Stimulated activated naive CD8-positive, alpha-beta T cell treated with anti-CD3 and anti-CD28 coated beads, Interleukin-15, amount 100 ng/mL, for 72 hours (primary cell): ENCODE data around the gene RABL2A.
"Not testable (repeated sequence)": the region's sequence is repeated elsewhere in the genome, so short reads cannot be mapped to it uniquely, and the experiment has no call there.

Source experiments
- ATAC-seq: fragments of 150-1000 bp; cut with Tn5 transposase; 2 replicates; pipeline ENCODE4 v1.10.0; 2021; ENCODE audit warnings: mild to moderate bottlenecking, moderate library complexity
- DNase-seq, 2 donors: peaks; one replicate each; pipeline ENCODE4 v3.0.0; 2021 to 2022
- H3K27ac Mint-ChIP-seq, 2 donors: one replicate each; pipeline ENCODE4 v1.8.0; 2022; ENCODE audit warnings: mild to moderate bottlenecking in 2 of 2, mixed read lengths in 2 of 2, moderate library complexity in 2 of 2
- H3K27me3 Mint-ChIP-seq: one replicate; pipeline ENCODE4 v1.8.0; 2022; ENCODE audit warnings: mixed read lengths
- H3K4me1 Mint-ChIP-seq: one replicate; pipeline ENCODE4 v1.8.0; 2022; ENCODE audit warnings: mild to moderate bottlenecking, mixed read lengths
- H3K4me3 Mint-ChIP-seq, 2 donors: one replicate each; pipeline ENCODE4 v1.8.0; 2022; ENCODE audit warnings: mild to moderate bottlenecking in 2 of 2, mixed read lengths in 2 of 2, moderate library complexity in 1 of 2
- H3K9me3 Mint-ChIP-seq, 2 donors: one replicate each; pipeline ENCODE4 v1.8.0; 2022; ENCODE audit warnings: mixed read lengths in 2 of 2

The RABL2A gene

GRCh38 chr2:113652599-113652998 is 25.5 kb downstream of the RABL2A start:
- H3K27me3 Mint-ChIP-seq, H3K27ac Mint-ChIP-seq, DNase-seq, ATAC-seq, H3K4me3 Mint-ChIP-seq, H3K9me3 Mint-ChIP-seq, H3K4me1 Mint-ChIP-seq: not testable (repeated sequence)

GRCh38 chr2:113656031-113656624 is 29.1 kb downstream of the RABL2A start:
- not testable (repeated sequence) for DNase-seq, ATAC-seq, H3K9me3 Mint-ChIP-seq, H3K27me3 Mint-ChIP-seq, H3K4me1 Mint-ChIP-seq
- Mint-ChIP-seq H3K27ac (peak overlapping the region in 1 of 2 donors; percentile 40), H3K4me3 (peak overlapping the region; percentile 58 to 69)

GRCh38 chr2:113657735-113658134 is 30.7 kb downstream of the RABL2A start:
- not testable (repeated sequence) for H3K4me3 Mint-ChIP-seq, H3K4me1 Mint-ChIP-seq, DNase-seq

GRCh38 chr2:113663285-113664060 is 36.4 kb downstream of the RABL2A start:
- H3K4me3 Mint-ChIP-seq, ATAC-seq, H3K27me3 Mint-ChIP-seq, H3K27ac Mint-ChIP-seq, DNase-seq, H3K4me1 Mint-ChIP-seq, H3K9me3 Mint-ChIP-seq: not testable (repeated sequence)

More at GRCh38 chr2:113657735-113658134, 30.7 kb downstream of the RABL2A start:
- H3K9me3 Mint-ChIP-seq, H3K27me3 Mint-ChIP-seq, H3K27ac Mint-ChIP-seq, ATAC-seq: not testable (repeated sequence)

- not testable (repeated sequence) for DNase-seq, H3K27me3 Mint-ChIP-seq, H3K27ac Mint-ChIP-seq, ATAC-seq, H3K9me3 Mint-ChIP-seq, H3K4me3 Mint-ChIP-seq, H3K4me1 Mint-ChIP-seq
Measured at GRCh38 chr2:113664761-113665533, 37.9 kb downstream of the RABL2A start.

GRCh38 chr2:113669013-113669412 is 41.9 kb downstream of the RABL2A start:
- not testable (repeated sequence) for H3K27me3 Mint-ChIP-seq, H3K27ac Mint-ChIP-seq, ATAC-seq, DNase-seq, H3K4me3 Mint-ChIP-seq
- H3K4me1 Mint-ChIP-seq = peaks cover 12% of the 10 kb centered on the region
- H3K9me3 Mint-ChIP-seq = peaks cover 0 to 13% of the 10 kb centered on the region in 2 donors

- no peak overlapping the region for H3K4me3 Mint-ChIP-seq
- DNase-seq (no peak), ATAC-seq (no peak)
- no peak overlapping the region for H3K27ac Mint-ChIP-seq
- peaks cover 0 to 13% of the 10 kb centered on the region in 2 donors for H3K9me3 Mint-ChIP-seq
- no peaks in the 10 kb centered on the region for H3K27me3 Mint-ChIP-seq
- H3K4me1 Mint-ChIP-seq = peaks cover 12% of the 10 kb centered on the region
Measured at GRCh38 chr2:113672326-113672932, 45.4 kb downstream of the RABL2A start.

GRCh38 chr2:113675875-113676274 is 48.8 kb downstream of the RABL2A start:
- Mint-ChIP-seq H3K27ac (no peak overlapping the region), H3K4me1 (peaks cover 12% of the 10 kb centered on the region), H3K9me3 (peaks cover 0 to 13% of the 10 kb centered on the region in 2 donors), H3K27me3 (no peaks in the 10 kb centered on the region), H3K4me3 (no peak overlapping the region)
- DNase-seq (no peak), ATAC-seq (no peak)

GRCh38 chr2:113676623-113677266 is 49.7 kb downstream of the RABL2A start:
- ATAC-seq = no peak
- Mint-ChIP-seq H3K9me3 (peaks cover 0 to 13% of the 10 kb centered on the region in 2 donors), H3K27me3 (no peaks in the 10 kb centered on the region), H3K4me3 (no peak overlapping the region), H3K27ac (no peak overlapping the region), H3K4me1 (peaks cover 12% of the 10 kb centered on the region)
- no peak for DNase-seq

- Mint-ChIP-seq H3K27ac (no peak overlapping the region), H3K4me3 (no peak overlapping the region), H3K9me3 (peaks cover 0 to 13% of the 10 kb centered on the region in 2 donors), H3K27me3 (no peaks in the 10 kb centered on the region), H3K4me1 (peaks cover 12% of the 10 kb centered on the region)
- ATAC-seq (no peak), DNase-seq (no peak)
Measured at GRCh38 chr2:113677330-113677729, 50.3 kb downstream of the RABL2A start.

GRCh38 chr2:113679457-113679856 is 52.4 kb downstream of the RABL2A start:
- no peaks in the 10 kb centered on the region for H3K4me1 Mint-ChIP-seq
- H3K9me3 Mint-ChIP-seq = no peaks in the 10 kb centered on the region
- no peaks in the 10 kb centered on the region for H3K27me3 Mint-ChIP-seq
- DNase-seq (no peak), ATAC-seq (no peak)
- H3K27ac Mint-ChIP-seq = no peak overlapping the region
- H3K4me3 Mint-ChIP-seq = no peak overlapping the region

- peaks cover 3% of the 10 kb centered on the region for H3K4me1 Mint-ChIP-seq
- H3K4me3 Mint-ChIP-seq = no peak overlapping the region
- no peak overlapping the region for H3K27ac Mint-ChIP-seq
- ATAC-seq (no peak), DNase-seq (no peak)
- no peaks in the 10 kb centered on the region for H3K27me3 Mint-ChIP-seq
- H3K9me3 Mint-ChIP-seq = no peaks in the 10 kb centered on the region
Measured at GRCh38 chr2:113685471-113685870, 58.4 kb downstream of the RABL2A start.

GRCh38 chr2:113686537-113686936 is 59.5 kb downstream of the RABL2A start:
- no peak for DNase-seq
- H3K27ac Mint-ChIP-seq = no peak overlapping the region
- H3K4me1 Mint-ChIP-seq = peaks cover 12% of the 10 kb centered on the region
- ATAC-seq = no peak
- H3K27me3 Mint-ChIP-seq = no peaks in the 10 kb centered on the region
- no peak overlapping the region for H3K4me3 Mint-ChIP-seq
- H3K9me3 Mint-ChIP-seq = no peaks in the 10 kb centered on the region

GRCh38 chr2:113690871-113691270 is 63.8 kb downstream of the RABL2A start:
- not testable (repeated sequence) for ATAC-seq, H3K27me3 Mint-ChIP-seq, H3K9me3 Mint-ChIP-seq, DNase-seq, H3K27ac Mint-ChIP-seq, H3K4me3 Mint-ChIP-seq
- peaks cover 44% of the 10 kb centered on the region for H3K4me1 Mint-ChIP-seq
